Activated T-helper 1 cell treated with anti-CD3 and anti-CD28 coated beads, Interleukin-12 subunit alpha, Interleukin-12 subunit beta, Interleukin-2, Interleukin-4 antibody, amounts not matched to agents 30 ng/mL and 10 ng/mL and 1 ng/mL, durations not matched to agents 14 hours and 24 hours and 36 hours (primary cell): Measurements from ENCODE around the gene CCDC137. TPM values are rescaled to one million over a fixed set of nuclear protein-coding genes. Genes with fewer than 3 reads are reported as not detected.

Source experiments
- DNase-seq: peaks from one replicate; pipeline ENCODE4 v3.0.0; 2021; ENCODE audit warnings: low spot score
- H3K27ac Mint-ChIP-seq: one replicate; pipeline ENCODE4 v1.8.0; 2021; ENCODE audit warnings: mild to moderate bottlenecking, mixed read lengths
- H3K27me3 Mint-ChIP-seq: one replicate; pipeline ENCODE4 v1.8.0; 2022; ENCODE audit warnings: mild to moderate bottlenecking, moderate library complexity, mixed read lengths; ENCODE audit not compliant: insufficient read depth
- H3K36me3 Mint-ChIP-seq: one replicate; pipeline ENCODE4 v1.8.0; 2021; ENCODE audit warnings: low read depth, mixed read lengths
- H3K4me1 Mint-ChIP-seq: one replicate; pipeline ENCODE4 v1.8.0; 2021; ENCODE audit warnings: low read depth, mixed read lengths
- H3K4me3 Mint-ChIP-seq: one replicate; pipeline ENCODE4 v1.8.0; 2021; ENCODE audit warnings: mild to moderate bottlenecking, moderate library complexity, mixed read lengths
- H3K9me3 Mint-ChIP-seq: one replicate; pipeline ENCODE4 v1.8.0; 2021; ENCODE audit warnings: mixed read lengths
- intact Hi-C: fragments of 100-400 bp; cut with micrococcal nuclease; formaldehyde crosslinking; loops from one replicate; pipeline ENCODE4 v1.15.1; 2024
- total RNA-seq: library from RNA; stranded (reverse); gene quantifications from 2 replicates; pipeline ENCODE4 v1.2.3, GENCODE V29; 2022

Gene CCDC137
- total RNA-seq, 1 donor from 2014 or later = 59.3 TPM

DNA sequence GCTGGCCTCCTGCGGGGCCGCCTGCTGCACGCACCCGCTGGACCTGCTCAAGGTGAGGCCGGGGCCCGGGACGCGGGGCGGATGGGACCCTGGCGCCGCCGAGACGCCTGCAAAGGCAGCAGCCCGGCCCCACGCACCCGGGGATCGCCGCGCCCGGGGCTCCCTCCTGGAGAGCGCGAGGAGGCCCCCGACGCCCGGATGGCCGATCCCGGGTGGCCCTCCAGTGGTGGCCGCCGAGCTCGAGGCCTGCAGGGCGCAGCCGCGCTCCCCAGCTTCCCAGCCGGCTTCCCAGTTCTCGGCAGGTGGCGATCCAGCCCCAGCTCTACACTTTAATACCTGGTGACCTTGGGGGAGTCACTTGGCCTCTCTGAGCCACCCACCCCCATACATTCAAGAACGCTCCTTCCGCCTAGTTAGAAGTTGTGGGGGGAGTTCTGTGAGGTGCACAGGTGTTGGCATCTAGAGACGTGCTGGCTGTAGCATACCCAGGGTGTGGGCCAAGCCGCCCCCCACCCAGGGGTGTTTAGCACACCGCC lies 46.0 kb downstream of the CCDC137 start:
- Mint-ChIP-seq H3K27me3 (no peaks in the 10 kb centered on the region), H3K4me3 (peak overlapping the region; percentile 90), H3K36me3 (peaks cover 9% of the 10 kb centered on the region), H3K27ac (peak overlapping the region; percentile 79), H3K4me1 (peaks cover 13% of the 10 kb centered on the region), H3K9me3 (no peaks in the 10 kb centered on the region)
- intact Hi-C loops = loop anchor here (1.0 to 5.0 kb wide), 4 partner anchors 9 to 310 kb away; partner anchors contain the start of genes CENPX, LRRC45, MRPL12 and P4HB
- DNase-seq = no peak

DNA sequence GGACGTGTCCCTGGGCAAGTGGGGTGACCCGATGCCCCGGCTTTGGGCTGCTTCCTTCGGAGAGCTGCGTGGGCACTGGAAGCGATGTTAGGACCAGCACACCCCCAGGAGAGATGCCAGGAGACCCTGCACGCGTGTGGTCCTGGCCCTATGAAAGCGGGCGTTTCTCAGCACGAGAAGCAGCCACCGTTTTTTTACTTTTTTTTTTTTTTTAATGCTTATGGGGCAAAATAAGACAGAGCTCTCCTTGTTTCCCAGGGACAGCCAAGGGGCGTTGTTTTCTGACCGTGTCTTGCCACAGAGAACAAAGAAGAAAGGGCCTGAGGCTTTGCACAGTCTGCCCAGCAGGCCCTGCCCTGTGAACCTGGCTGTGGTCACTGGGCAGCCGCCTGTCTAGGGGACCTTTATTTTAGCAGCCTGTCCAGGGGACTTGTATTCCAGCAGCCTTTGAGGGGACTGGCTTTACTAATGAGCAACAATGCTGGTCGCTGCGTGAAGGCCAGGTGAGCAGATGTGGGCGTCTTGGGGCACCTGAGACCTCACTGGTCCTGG lies 46.5 kb downstream of the CCDC137 start:
- Mint-ChIP-seq H3K27me3 (no peaks in the 10 kb centered on the region), H3K4me1 (peaks cover 13% of the 10 kb centered on the region), H3K4me3 (peak overlapping the region; percentile 90), H3K36me3 (peaks cover 9% of the 10 kb centered on the region), H3K9me3 (no peaks in the 10 kb centered on the region), H3K27ac (peak overlapping the region; percentile 79)
- intact Hi-C loops = loop anchor here (5.0 kb wide), 1 partner anchor 309 kb away; the partner anchor contains the start of genes CENPX and LRRC45
- DNase-seq = no peak

DNA sequence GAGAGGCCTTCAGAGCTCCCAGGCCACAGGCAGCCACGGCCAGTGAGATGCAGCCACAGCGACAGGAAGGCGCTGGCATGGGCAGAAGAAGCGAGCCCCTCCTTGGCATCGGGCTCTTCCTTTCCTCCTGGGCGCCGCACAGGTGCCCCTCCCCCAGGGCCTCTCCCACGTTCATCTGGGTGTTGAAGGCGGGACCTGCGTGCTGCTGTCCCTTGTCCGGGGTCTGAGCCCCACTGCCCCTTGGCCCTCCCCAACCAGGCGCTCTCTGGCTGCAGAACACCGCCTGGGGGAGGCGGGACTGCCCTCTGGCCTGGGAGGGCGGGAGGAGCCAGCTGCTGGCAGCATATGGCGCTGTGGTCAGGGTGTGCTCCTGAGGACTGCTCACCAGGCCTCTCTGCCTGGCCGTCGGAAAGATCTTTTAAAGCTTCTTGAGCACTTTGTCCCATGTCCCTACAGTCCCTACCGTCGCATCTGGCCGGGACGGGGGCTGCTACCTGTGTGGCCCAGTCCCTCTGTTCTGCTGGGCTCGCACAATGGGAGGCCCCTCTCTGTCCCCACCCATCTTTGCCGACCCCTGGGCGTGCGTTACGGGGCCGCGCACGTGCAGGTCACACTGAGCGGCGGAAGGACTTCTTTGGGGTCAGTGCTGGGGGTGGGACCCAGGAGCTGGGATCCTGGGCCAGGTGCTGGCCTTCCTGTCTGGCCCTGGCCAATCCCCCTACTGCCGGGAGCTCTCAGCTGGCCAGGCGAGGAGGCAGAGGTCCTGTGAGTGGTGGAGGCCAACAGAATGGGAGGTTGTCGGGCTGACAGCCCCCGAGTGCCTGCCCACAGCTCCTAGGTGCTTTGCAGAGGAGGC lies 47.2 kb downstream of the CCDC137 start:
- peaks cover 13% of the 10 kb centered on the region for H3K4me1 Mint-ChIP-seq
- H3K4me3 Mint-ChIP-seq = peak overlapping the region; percentile 90
- no peak for DNase-seq
- peaks cover 8% of the 10 kb centered on the region for H3K36me3 Mint-ChIP-seq
- intact Hi-C loops = loop anchor here (5.0 kb wide), 1 partner anchor 309 kb away; the partner anchor contains the start of genes CENPX and LRRC45
- H3K9me3 Mint-ChIP-seq = no peaks in the 10 kb centered on the region
- H3K27ac Mint-ChIP-seq = no peak overlapping the region
- no peaks in the 10 kb centered on the region for H3K27me3 Mint-ChIP-seq

DNA sequence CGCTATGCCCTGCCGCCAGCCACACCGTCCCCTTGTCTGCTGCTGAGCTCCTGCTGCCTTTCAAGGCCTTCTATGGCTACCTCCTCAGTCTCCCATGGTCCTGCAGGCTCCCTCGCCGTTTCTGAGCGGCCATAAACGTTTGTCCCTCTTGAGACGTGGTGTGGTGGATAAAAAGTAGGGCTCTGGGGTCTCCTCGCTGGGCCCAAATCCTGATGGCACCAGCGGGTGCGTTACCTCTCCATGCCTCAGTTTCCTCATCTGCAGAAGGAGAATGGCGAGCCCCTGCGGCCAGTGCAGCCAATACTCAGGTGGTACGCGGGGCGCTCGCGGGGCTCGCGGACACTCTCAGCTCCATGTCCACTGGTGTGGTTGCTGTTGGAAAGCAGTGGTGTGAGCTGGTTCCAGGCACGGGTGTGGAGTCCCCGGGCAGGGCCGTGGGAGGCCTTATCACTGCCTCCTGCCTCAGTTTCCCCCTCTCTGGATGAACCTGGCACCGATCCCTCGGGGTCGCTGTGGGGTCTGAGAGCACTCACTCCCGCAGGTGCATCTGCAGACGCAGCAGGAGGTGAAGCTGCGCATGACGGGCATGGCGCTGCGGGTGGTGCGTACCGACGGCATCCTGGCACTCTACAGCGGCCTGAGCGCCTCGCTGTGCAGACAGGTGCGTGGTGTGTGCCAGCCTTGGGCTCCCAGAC lies 48.0 kb downstream of the CCDC137 start:
- Mint-ChIP-seq H3K4me1 (peaks cover 13% of the 10 kb centered on the region), H3K4me3 (peak overlapping the region; percentile 26)

DNA sequence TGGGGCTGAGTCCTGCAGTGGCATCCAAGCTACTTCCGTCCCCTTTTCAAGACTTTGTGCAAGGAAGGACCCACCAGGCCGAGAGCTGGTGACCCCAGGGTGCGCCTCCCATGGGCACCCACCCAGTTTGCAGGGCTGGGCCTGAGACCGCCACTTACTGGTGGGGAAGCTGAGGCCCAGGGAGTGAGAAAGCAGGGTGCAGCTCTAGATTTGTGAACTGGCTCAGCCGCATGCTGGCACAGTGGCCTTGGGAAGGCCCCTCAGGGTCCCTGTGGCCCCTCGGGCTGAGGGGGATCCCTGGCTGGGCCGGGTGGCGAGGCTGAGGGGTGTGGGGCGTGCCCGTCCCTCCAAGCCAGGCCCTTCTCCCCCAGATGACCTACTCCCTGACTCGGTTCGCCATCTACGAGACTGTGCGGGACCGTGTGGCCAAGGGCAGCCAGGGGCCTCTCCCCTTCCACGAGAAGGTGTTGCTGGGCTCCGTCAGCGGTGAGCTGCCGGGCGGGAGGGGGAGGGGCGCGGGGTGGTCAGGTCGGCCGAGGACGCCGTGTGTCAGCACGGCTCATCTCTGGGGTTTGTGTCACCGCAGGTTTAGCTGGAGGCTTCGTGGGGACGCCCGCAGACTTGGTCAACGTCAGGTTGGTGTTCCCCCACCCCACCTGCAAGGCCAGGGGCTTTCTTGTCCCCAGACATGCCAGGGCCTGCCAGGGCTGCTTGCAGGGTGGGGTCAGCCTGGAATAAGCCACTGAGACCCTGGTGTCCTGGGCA lies 48.8 kb downstream of the CCDC137 start:
- Mint-ChIP-seq H3K4me1 (peaks cover 13% of the 10 kb centered on the region), H3K4me3 (no peak overlapping the region), H3K9me3 (no peaks in the 10 kb centered on the region)

More for the DNA sequence above, 48.0 kb downstream of the CCDC137 start:
- Mint-ChIP-seq H3K27me3 (no peaks in the 10 kb centered on the region), H3K9me3 (no peaks in the 10 kb centered on the region), H3K27ac (no peak overlapping the region), H3K36me3 (peaks cover 5% of the 10 kb centered on the region)
- DNase-seq = no peak
- intact Hi-C loops = loop anchor here (5.0 kb wide), 1 partner anchor 308 kb away; the partner anchor contains the start of genes CENPX and LRRC45

DNA sequence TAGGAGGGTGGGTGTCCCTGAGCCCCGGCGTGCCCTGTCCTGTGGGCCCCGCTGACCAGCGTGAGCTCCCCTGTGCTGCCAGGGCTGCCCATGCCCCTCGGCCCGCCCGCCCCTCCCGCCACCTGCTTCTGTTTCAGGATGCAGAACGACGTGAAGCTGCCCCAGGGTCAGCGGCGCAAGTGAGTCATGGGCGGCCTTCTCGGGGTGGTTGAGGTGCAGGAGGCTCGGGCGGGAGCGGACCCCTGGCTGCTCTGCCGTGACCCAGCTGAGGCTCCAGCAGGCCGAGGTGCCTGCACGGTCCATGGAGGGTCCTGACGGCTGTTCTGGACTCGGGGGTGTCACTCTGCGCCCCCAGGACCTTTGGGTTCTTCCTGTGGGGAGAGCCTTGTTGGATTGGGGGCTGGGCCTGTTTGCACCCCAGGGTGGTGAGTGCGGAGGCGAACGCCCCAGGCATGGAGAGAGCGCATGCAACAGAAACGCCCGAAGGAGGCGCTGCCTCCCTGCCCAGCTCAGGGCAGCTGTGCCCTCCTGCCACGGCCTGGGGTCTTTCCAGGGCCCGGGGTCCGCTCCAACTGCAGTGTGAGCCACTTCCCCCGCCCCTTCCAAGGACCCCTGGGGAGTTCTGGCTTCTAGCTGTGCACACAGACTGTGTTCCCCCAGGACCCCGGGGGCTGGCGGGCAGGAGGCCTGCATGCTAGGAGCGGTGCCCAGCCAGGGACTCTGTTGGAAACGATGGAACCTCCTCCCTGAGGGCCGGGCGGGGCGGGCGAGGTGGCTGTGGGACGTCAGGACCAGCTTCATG lies 49.5 kb downstream of the CCDC137 start:
- intact Hi-C loops = no loop called here
- no peak overlapping the region for H3K27ac Mint-ChIP-seq
- no peaks in the 10 kb centered on the region for H3K36me3 Mint-ChIP-seq
- no peaks in the 10 kb centered on the region for H3K27me3 Mint-ChIP-seq
- H3K4me1 Mint-ChIP-seq = peaks cover 8% of the 10 kb centered on the region
- no peak overlapping the region for H3K4me3 Mint-ChIP-seq
- no peak for DNase-seq
- H3K9me3 Mint-ChIP-seq = no peaks in the 10 kb centered on the region

More for the DNA sequence above, 48.8 kb downstream of the CCDC137 start:
- intact Hi-C loops = no loop called here
- no peaks in the 10 kb centered on the region for H3K36me3 Mint-ChIP-seq
- H3K27ac Mint-ChIP-seq = no peak overlapping the region
- no peaks in the 10 kb centered on the region for H3K27me3 Mint-ChIP-seq
- no peak for DNase-seq

DNA sequence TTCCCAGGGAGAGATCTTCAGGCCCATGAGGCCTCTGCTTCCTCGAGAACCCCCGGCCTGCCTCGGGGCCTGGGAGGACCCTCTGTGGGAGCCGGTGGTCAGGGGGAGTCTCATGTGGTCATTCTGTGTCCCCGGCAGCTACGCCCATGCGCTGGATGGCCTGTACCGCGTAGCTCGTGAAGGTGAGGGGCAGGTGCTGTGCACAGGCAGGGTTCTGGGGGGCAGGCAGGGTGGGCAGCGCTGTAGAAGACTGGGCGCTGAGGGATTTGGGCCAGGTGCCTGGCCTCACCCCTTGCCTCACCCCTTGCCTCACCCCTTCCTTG lies 50.1 kb downstream of the CCDC137 start:
- H3K9me3 Mint-ChIP-seq = no peaks in the 10 kb centered on the region
- no peak for DNase-seq
- intact Hi-C loops = no loop called here
- peaks cover 8% of the 10 kb centered on the region for H3K4me1 Mint-ChIP-seq
- no peaks in the 10 kb centered on the region for H3K36me3 Mint-ChIP-seq
- no peak overlapping the region for H3K27ac Mint-ChIP-seq
- H3K27me3 Mint-ChIP-seq = no peaks in the 10 kb centered on the region
- no peak overlapping the region for H3K4me3 Mint-ChIP-seq

DNA sequence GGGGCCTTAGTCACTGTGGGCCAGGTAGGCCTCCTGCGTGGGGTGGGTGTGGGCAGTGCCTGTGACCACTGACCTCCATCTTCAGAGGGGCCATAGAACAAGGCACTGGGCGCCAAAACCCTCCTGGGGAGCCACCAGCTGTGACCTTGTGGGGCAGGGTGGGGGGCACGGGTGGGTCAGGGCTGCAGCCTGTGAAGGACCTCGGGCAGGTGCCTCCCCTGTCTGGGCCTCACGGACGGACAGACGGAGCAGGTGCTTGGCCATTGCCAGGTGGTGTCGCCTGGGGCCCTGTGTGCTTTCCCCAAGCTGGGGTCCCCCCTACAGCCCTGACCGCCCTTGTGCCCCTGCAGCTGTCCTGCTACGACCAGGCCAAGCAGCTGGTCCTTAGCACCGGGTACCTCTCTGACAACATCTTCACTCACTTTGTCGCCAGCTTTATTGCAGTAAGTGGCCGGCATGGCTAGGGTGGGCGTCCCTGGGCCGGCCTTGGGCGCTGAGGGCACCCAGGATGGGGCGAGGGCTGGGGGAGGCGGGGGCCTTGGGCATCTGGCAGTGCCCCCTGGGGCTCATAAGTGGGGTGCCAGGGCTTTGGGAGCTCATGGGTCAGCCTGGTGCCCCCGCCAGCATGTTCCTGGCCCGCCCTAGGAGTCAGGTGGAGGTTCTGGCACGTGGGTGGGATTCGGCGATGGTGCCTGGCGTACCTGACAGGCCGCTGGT lies 50.7 kb downstream of the CCDC137 start:
- DNase-seq = no peak
- H3K9me3 Mint-ChIP-seq = no peaks in the 10 kb centered on the region
- H3K36me3 Mint-ChIP-seq = no peaks in the 10 kb centered on the region
- H3K27me3 Mint-ChIP-seq = no peaks in the 10 kb centered on the region
- peaks cover 8% of the 10 kb centered on the region for H3K4me1 Mint-ChIP-seq
- no peak overlapping the region for H3K4me3 Mint-ChIP-seq
- intact Hi-C loops = no loop called here
- H3K27ac Mint-ChIP-seq = no peak overlapping the region

DNA sequence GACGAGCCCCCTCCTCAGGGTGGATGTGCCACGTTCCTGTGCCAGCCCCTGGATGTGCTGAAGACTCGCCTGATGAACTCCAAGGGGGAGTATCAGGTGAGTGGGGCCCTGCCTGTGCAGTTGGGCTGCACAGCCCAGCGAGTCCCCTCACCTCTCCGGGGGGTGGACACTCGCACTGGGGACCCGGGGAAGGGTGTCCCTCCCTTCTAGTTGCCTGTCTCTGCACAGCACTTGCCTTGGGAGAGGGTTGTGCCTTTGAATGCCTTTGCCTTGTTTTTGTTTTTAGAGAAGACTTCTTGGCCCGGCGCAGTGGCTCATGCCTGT lies 51.2 kb downstream of the CCDC137 start:
- Mint-ChIP-seq H3K36me3 (no peaks in the 10 kb centered on the region), H3K4me3 (no peak overlapping the region), H3K27me3 (no peaks in the 10 kb centered on the region), H3K27ac (no peak overlapping the region), H3K9me3 (no peaks in the 10 kb centered on the region), H3K4me1 (peaks cover 6% of the 10 kb centered on the region)
- DNase-seq = no peak
- intact Hi-C loops = no loop called here

DNA sequence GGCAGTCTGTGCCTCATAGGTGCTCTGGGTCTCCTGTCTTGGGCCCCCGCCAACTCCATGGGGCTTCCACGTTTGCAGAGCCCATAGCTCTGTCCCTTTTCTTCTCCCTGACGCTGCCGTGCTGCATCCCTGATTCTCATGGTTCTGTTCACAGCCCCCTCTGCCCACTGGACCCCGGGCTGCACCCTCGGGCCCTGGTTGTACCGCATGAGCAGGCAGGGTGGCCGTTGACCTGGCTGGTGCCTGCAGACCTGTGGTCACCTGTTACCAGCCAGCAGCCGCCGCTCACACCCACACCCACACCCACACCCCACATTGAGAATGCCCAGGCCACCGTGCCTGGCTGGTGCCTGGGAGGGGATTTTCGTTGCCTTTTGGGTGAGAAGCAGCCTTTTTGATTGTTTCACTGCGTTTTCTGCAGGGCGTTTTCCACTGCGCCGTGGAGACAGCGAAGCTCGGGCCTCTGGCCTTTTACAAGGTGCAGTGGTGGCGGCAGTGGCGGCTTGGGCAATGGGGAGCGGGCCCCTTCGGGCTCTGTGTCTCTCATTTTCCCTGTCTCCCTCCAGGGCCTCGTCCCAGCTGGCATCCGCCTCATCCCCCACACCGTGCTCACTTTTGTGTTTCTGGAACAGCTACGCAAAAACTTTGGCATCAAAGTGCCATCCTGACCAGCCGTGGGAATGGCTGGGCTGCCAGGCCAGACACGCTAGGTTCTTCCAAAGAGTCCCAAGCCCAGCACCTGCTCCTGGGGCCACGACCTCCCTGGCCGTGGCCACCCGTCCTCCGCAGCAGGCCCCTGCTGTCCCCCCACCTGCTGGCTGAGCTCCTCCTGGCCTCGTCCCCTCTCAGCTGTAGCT lies 53.1 kb downstream of the CCDC137 start:
- intact Hi-C loops = no loop called here

More for the DNA sequence above, 53.1 kb downstream of the CCDC137 start:
- H3K27me3 Mint-ChIP-seq = no peaks in the 10 kb centered on the region
- no peaks in the 10 kb centered on the region for H3K36me3 Mint-ChIP-seq
- H3K27ac Mint-ChIP-seq = no peak overlapping the region
- no peak for DNase-seq
- no peaks in the 10 kb centered on the region for H3K4me1 Mint-ChIP-seq
- H3K9me3 Mint-ChIP-seq = no peaks in the 10 kb centered on the region
- H3K4me3 Mint-ChIP-seq = no peak overlapping the region
